Measurements from ENCODE around the gene TFAP2A.

TFAP2A gene

DNA sequence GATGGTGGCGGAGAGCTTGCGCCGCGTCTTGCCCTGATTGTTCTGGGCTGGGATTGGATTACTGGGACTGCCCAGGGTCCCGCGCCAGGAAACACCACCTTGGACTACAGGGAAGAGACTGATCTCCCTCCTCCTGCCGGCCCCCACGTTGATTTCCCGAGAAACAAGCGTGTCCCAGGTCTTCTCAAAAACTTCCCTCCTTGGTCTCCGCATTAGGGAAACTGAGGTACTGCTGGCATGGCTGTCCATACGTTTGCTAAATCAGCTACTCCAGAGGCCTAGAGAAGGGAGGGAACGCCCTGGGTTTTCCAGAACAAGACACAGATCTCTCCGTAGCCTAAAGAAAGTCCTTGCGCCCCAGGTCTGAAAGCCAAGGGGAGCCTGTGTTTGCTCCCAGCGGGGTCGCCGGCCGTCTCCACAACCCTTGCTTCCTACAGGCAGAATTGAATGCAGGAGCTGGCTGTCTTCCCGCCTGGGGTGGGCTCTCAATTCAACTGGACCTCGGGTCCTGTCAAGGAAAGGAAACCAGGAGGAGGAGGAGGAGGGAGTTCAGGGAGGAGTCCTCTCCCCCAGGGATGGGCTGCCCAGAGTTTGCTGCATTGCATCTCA, 29.2 kb downstream of the TFAP2A start:
- H3K4me2 ChIP-seq (ENCODE audit: low read depth, low read length, poor library complexity, severe bottlenecking) = no peak overlapping the region
- no peaks in the 10 kb centered on the region for H3F3A ChIP-seq (ENCODE audit: insufficient read depth)
- no peaks in the 10 kb centered on the region for H3K9me2 ChIP-seq (replicated peaks; ENCODE audit: insufficient read depth, low read length)
- H4K20me1 ChIP-seq (ENCODE audit: low read depth, low read length) = no peaks in the 10 kb centered on the region
- H3K27ac ChIP-seq (ENCODE audit: low read depth, low read length) = no peak overlapping the region
- H3K27me3 ChIP-seq (ENCODE audit: low read length) = no peaks in the 10 kb centered on the region
- H3K9me3 ChIP-seq (ENCODE audit: insufficient read depth, low read length) = no peaks in the 10 kb centered on the region
- TF ChIP-seq EZH2phosphoT487 (conservative IDR thresholded peaks at IDR 0.05; ENCODE audit: low read length) = no peak
- TF ChIP-seq, protein P1, sequence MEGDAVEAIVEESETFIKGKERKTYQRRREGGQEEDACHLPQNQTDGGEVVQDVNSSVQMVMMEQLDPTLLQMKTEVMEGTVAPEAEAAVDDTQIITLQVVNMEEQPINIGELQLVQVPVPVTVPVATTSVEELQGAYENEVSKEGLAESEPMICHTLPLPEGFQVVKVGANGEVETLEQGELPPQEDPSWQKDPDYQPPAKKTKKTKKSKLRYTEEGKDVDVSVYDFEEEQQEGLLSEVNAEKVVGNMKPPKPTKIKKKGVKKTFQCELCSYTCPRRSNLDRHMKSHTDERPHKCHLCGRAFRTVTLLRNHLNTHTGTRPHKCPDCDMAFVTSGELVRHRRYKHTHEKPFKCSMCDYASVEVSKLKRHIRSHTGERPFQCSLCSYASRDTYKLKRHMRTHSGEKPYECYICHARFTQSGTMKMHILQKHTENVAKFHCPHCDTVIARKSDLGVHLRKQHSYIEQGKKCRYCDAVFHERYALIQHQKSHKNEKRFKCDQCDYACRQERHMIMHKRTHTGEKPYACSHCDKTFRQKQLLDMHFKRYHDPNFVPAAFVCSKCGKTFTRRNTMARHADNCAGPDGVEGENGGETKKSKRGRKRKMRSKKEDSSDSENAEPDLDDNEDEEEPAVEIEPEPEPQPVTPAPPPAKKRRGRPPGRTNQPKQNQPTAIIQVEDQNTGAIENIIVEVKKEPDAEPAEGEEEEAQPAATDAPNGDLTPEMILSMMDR (IDR thresholded peaks at IDR 0.05; ENCODE audit: insufficient read depth, low read length, poor library complexity, severe bottlenecking) = no peak
- H3K4me3 ChIP-seq (ENCODE audit: insufficient read depth, low read length, poor library complexity, severe bottlenecking) = no peak overlapping the region
- H3K9ac ChIP-seq (ENCODE audit: low read length) = no peak overlapping the region
- no peak overlapping the region for H2AFZ ChIP-seq (ENCODE audit: low read depth, low read length, severe bottlenecking)
- no peaks in the 10 kb centered on the region for H3K79me2 ChIP-seq (ENCODE audit: insufficient read depth, low read length)
- H3K36me3 ChIP-seq (ENCODE audit: low read length) = no peaks in the 10 kb centered on the region

DNA sequence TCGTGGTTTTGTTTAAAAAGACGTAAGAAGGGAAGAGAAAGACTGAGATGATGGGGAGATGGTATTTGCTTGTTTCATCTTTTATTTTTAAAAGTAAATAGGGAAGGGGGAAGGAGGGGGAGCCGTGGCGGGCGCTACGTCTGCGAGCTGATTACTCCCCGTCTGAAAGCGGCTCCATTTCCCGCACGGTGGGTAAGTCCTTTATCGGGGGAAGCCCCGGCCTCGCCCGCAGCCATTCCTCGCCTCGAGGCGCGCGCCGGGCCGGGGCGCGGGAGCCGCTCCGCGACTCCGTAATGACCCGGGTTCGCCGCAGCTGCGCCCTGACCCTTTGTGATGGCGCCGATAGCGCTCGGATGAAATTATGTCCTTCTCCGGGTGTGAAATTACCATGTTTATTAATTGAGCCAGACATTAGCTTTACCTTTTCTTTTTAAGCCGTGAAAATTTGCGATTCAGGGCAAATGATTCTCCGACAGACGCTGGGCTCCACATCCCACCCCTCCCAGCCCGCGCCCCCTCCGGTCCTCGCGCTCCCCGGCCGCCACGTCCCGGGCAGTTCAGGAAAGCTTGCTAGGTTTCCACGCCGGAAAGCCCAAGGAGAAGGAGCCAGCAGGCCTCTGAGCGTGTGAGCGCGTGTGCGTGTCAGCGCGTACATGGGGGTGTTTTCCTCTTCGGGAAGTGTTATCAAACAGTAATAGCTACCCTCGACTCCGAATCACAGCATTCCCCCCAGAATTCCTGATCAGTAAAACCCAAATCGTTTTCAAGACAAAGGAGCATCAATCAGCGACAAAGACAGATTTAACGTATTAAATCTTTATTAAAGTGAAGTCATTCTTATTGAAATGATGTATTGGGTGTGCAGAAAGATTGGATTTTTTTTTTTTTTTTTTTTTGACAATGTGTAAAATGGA, 30.0 kb downstream of the TFAP2A start:
- Histone ChIP-seq H3K79me2 (ENCODE audit: insufficient read depth, low read length) (no peaks in the 10 kb centered on the region), H2AFZ (ENCODE audit: low read depth, low read length, severe bottlenecking) (no peak overlapping the region), H3K36me3 (ENCODE audit: low read length) (no peaks in the 10 kb centered on the region), H3K27me3 (ENCODE audit: low read length) (no peaks in the 10 kb centered on the region), H3K27ac (ENCODE audit: low read depth, low read length) (no peak overlapping the region), H3K9me2 (replicated peaks; ENCODE audit: insufficient read depth, low read length) (no peaks in the 10 kb centered on the region), H3K9me3 (ENCODE audit: insufficient read depth, low read length) (no peaks in the 10 kb centered on the region), H3K9ac (ENCODE audit: low read length) (no peak overlapping the region), H4K20me1 (ENCODE audit: low read depth, low read length) (no peaks in the 10 kb centered on the region), H3K4me3 (ENCODE audit: insufficient read depth, low read length, poor library complexity, severe bottlenecking) (no peak overlapping the region), H3K4me2 (ENCODE audit: low read depth, low read length, poor library complexity, severe bottlenecking) (no peak overlapping the region), H3F3A (ENCODE audit: insufficient read depth) (no peaks in the 10 kb centered on the region)
- no peak for TF ChIP-seq EZH2phosphoT487 (conservative IDR thresholded peaks at IDR 0.05; ENCODE audit: low read length)
- TF ChIP-seq, protein P1 (IDR thresholded peaks at IDR 0.05; ENCODE audit: insufficient read depth, low read length, poor library complexity, severe bottlenecking) = no peak

- Histone ChIP-seq H4K20me1 (ENCODE audit: low read depth, low read length) (no peaks in the 10 kb centered on the region), H3K27ac (ENCODE audit: low read depth, low read length) (no peak overlapping the region), H3K9me2 (replicated peaks; ENCODE audit: insufficient read depth, low read length) (no peaks in the 10 kb centered on the region), H3K9ac (ENCODE audit: low read length) (no peak overlapping the region), H3K9me3 (ENCODE audit: insufficient read depth, low read length) (no peaks in the 10 kb centered on the region), H3F3A (ENCODE audit: insufficient read depth) (no peaks in the 10 kb centered on the region), H2AFZ (ENCODE audit: low read depth, low read length, severe bottlenecking) (no peak overlapping the region), H3K4me3 (ENCODE audit: insufficient read depth, low read length, poor library complexity, severe bottlenecking) (no peak overlapping the region), H3K4me2 (ENCODE audit: low read depth, low read length, poor library complexity, severe bottlenecking) (no peak overlapping the region), H3K36me3 (ENCODE audit: low read length) (no peaks in the 10 kb centered on the region), H3K79me2 (ENCODE audit: insufficient read depth, low read length) (no peaks in the 10 kb centered on the region), H3K27me3 (ENCODE audit: low read length) (no peaks in the 10 kb centered on the region)
- no peak for TF ChIP-seq EZH2phosphoT487 (conservative IDR thresholded peaks at IDR 0.05; ENCODE audit: low read length)
- TF ChIP-seq, protein P1 (IDR thresholded peaks at IDR 0.05; ENCODE audit: insufficient read depth, low read length, poor library complexity, severe bottlenecking) = no peak
These were observed 30.7 kb downstream of the TFAP2A start for GRCh38 chr6:10384091-10384609.

Measured in SU-DHL-6 (cell line).